ENCODE measurements around the gene FMN2.

DNA sequence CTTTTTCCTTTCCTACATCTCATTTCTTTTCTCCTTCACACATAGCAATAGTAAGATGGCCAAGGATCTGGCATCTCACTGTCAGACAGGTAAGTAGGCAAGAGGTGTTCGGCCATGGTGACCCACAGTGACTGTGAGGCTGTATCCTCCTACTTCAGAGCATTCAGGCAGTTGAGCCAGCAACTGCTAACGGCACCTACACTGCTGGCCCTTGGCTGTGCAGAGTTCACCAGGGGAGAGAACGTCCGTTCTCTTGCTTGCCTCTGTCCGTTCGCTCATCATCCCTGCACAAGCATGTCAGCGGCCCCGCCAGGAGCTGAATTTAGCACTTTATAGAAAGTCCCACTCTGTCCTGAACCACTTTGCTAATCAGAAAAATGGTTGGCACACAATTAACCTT, 406.7 kb downstream of the FMN2 start:
- TF ChIP-seq, protein P1, sequence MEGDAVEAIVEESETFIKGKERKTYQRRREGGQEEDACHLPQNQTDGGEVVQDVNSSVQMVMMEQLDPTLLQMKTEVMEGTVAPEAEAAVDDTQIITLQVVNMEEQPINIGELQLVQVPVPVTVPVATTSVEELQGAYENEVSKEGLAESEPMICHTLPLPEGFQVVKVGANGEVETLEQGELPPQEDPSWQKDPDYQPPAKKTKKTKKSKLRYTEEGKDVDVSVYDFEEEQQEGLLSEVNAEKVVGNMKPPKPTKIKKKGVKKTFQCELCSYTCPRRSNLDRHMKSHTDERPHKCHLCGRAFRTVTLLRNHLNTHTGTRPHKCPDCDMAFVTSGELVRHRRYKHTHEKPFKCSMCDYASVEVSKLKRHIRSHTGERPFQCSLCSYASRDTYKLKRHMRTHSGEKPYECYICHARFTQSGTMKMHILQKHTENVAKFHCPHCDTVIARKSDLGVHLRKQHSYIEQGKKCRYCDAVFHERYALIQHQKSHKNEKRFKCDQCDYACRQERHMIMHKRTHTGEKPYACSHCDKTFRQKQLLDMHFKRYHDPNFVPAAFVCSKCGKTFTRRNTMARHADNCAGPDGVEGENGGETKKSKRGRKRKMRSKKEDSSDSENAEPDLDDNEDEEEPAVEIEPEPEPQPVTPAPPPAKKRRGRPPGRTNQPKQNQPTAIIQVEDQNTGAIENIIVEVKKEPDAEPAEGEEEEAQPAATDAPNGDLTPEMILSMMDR (IDR thresholded peaks at IDR 0.05): no peak
- no peak for TF ChIP-seq POLR2A (IDR thresholded peaks at IDR 0.05)
